RWPE1 (cell line): Measurements from ENCODE around the gene PROKR1.
"Not testable (repeated sequence)": the region's sequence is repeated elsewhere in the genome, so short reads cannot be mapped to it uniquely, and the experiment has no call there.

Source experiments
- CTCF ChIA-PET: fragments of 350-600 bp; sonication (Branson Sonifier 250); formaldehyde crosslinking; extraction: SDS; loops from one replicate; lab custom pipeline; 2021; lab: Yijun Ruan, JAX
- POLR2A ChIA-PET: fragments of 400-600 bp; formaldehyde crosslinking; extraction: SDS; loops from one replicate; lab custom pipeline; 2020; ENCODE audit warnings: antibody characterized with exemption; ENCODE audit not compliant: low non-redundant PET; lab: Yijun Ruan, JAX
- DNase-seq: peaks from one replicate; pipeline ENCODE4 v3.0.0; 2012; ENCODE audit warnings: low spot score
- H3K27ac ChIP-seq: fragments of 450-650 bp; 2 replicates; pipeline ENCODE4 v1.5.1; 2017
- CTCF ChIP-seq: fragments of 450-650 bp; conservative IDR thresholded peaks from 2 replicates; pipeline ENCODE4 v1.5.1; 2017; ENCODE audit warnings: low read depth, mild to moderate bottlenecking

Gene PROKR1

GRCh38 chr2:68673631-68674030 is 30.3 kb downstream of the PROKR1 start:
- no peak for TF ChIP-seq CTCF
- ChIA-PET CTCF (no interaction called here), POLR2A (no interaction called here)

GRCh38 chr2:68675470-68675869 is 32.1 kb downstream of the PROKR1 start:
- ChIA-PET CTCF (no interaction called here), POLR2A (no interaction called here)
- no peak for DNase-seq
- no peak overlapping the region for H3K27ac ChIP-seq
- no peak for TF ChIP-seq CTCF

More at GRCh38 chr2:68673631-68674030, 30.3 kb downstream of the PROKR1 start:
- no peak overlapping the region for H3K27ac ChIP-seq
- no peak for DNase-seq

GRCh38 chr2:68677837-68678236 is 34.5 kb downstream of the PROKR1 start:
- DNase-seq, H3K27ac ChIP-seq, CTCF ChIA-PET, POLR2A ChIA-PET: not testable (repeated sequence)

GRCh38 chr2:68679166-68679916 is 36.0 kb downstream of the PROKR1 start:
- DNase-seq, POLR2A ChIA-PET: not testable (repeated sequence)
- CTCF ChIA-PET = interaction anchor here (0.6 kb wide), 1 partner anchor 344 kb away, joined by 3 read pairs; no protein-coding TSS in a partner anchor

DNA sequence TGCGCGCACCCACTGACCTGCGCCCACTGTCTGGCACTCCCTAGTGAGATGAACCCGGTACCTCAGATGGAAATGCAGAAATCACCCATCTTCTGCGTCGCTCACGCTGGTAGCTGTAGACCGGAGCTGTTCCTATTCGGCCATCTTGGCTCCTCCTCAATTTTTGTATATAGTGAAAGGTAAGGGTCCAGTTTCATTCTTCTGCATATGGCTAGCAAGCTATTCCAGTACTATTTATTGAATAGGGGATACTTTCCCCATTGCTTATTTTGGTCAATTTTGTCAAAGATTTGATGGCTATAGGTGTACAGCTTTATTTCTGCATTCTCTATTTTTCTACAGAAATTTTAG is 36.5 kb downstream of the PROKR1 start:
- peak overlapping the region; percentile 77 for H3K27ac ChIP-seq
- CTCF ChIA-PET = interaction anchor here (0.7 kb wide), 1 partner anchor 1976 kb away, joined by 3 read pairs; no protein-coding TSS in a partner anchor
- POLR2A ChIA-PET, DNase-seq: not testable (repeated sequence)

More at GRCh38 chr2:68679166-68679916, 36.0 kb downstream of the PROKR1 start:
- H3K27ac ChIP-seq = peak overlapping the region; percentile 77

DNA sequence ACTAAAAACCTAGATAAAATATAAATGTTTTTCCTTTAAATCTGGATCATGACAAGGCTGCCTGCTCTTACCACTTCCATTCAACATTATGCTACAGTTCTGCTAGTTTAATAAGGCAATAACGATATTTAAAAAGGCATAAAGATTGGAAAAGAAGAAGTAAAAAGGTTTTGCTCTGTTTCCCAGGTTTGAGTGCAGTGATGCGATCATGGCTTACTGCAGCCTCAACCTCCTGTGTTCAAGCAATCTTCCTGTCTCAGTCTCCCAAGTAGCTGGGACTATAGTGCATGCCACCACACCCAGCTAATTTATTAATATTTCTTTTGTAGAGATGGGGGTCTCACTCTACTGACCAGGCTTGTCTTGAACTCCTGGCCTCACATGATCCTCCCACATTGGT is 40.8 kb downstream of the PROKR1 start:
- DNase-seq = no peak
- CTCF ChIA-PET = no interaction called here
- no peak for TF ChIP-seq CTCF
- POLR2A ChIA-PET = no interaction called here
- H3K27ac ChIP-seq = no peak overlapping the region

DNA sequence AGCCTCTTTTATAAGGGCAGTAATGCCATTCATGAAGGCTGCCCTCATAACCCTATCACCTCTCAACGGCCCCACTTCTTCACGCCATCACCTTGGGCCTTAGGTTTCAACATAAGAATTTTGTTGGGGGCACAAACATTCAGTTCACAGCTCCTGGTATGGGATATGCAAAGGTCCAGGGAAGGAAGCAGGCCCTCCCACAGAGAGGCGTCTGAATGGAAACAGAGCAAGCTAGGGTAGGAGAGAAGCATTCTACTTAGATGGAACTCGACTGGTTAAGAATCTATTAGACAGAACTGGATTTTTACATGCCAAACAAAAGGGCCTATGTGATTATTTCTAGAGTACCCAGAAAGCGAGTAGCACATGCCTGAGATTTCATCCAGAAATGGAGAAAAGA is 42.8 kb downstream of the PROKR1 start:
- H3K27ac ChIP-seq = no peak overlapping the region
- CTCF ChIA-PET = no interaction called here
- no peak for DNase-seq
- TF ChIP-seq CTCF = no peak
- POLR2A ChIA-PET = no interaction called here

DNA sequence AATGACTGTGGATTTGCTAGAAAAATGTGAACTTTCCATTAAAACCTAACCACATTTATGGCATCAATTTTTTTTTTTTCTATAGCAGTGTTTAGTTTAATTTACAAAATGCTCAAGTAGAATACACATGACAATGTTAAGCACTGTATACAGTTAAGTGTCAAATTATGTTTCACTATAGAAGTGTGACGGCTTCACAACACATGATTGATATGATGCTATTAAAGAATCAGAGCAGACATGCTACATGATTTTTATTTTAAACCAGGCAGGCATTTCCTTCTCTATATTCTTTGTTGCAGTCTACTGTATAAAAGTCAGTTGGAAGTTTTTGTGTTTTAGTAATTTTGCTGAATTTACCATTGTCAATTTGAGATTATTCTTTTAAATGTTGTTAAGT is 43.6 kb downstream of the PROKR1 start:
- TF ChIP-seq CTCF = no peak
- DNase-seq = no peak

More for the DNA sequence above, 43.6 kb downstream of the PROKR1 start:
- ChIA-PET POLR2A (no interaction called here), CTCF (no interaction called here)
- H3K27ac ChIP-seq = no peak overlapping the region
